GM19395 (cell line): Measurements from ENCODE around the gene PCK1.
"Not testable (repeated sequence)": the region's sequence is repeated elsewhere in the genome, so short reads cannot be mapped to it uniquely, and the experiment has no call there.

Experiments
- ATAC-seq: cut with Tn5 transposase; IDR thresholded peaks from one replicate; pipeline ENCODE4 v1.9.1; 2021; ENCODE audit warnings: mild to moderate bottlenecking, moderate library complexity; ENCODE audit not compliant: unreplicated experiment

Gene PCK1

GRCh38 chr20:57560554-57561355 lies at the start of gene PCK1:
PCK1 (plus strand) TSS chr20:57561110; CDS start chr20:57561412, 302 bp downstream.
- no peak for ATAC-seq

- not testable (repeated sequence) for ATAC-seq
These were observed 49.2 kb upstream of the PCK1 start for GRCh38 chr20:57511709-57512108.

DNA sequence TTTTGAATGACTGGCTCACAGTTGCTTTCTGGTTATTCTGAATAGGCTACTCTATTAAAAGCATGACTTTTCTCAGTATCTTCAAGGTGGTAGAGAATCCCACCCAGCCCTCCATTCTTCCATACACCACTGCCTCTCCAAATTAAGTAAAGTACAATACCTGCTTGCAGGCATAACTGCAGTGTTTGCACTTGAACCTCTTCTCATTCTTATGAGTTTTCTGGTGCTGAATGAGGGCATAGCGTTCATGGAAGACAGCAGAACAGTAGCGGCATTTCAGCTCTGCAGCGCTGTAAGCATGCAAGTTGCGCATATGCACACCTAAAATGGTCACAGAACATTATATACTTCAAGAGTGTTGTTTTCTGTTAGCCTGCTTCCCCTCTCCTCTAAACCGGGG lies 48.5 kb upstream of the PCK1 start:
- no peak for ATAC-seq

GRCh38 chr20:57513199-57513598 lies 47.7 kb upstream of the PCK1 start:
- no peak for ATAC-seq

GRCh38 chr20:57514273-57514751 lies 46.6 kb upstream of the PCK1 start:
- ATAC-seq, result no peak

DNA sequence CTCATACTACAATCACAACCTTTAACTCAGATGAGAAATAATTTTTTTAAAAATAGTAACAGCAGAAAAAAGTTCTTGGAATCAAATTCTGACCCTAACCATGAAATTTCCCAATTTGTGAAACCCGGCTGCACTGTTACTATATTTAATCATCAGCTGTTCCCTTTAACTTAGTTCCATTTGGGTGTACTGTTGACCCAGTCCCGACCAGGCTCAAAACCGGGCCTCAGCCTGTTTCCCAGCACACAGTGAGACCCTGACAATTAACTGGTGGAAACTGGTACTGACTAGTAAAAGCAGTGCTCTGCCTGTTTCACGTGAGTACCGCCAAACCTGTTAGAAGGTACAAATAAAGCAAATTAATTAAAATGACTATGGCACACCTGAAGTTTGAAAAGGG lies 43.0 kb upstream of the PCK1 start:
- no peak for ATAC-seq

- ATAC-seq, result no peak
These were observed 38.4 kb upstream of the PCK1 start for GRCh38 chr20:57522380-57523140.

DNA sequence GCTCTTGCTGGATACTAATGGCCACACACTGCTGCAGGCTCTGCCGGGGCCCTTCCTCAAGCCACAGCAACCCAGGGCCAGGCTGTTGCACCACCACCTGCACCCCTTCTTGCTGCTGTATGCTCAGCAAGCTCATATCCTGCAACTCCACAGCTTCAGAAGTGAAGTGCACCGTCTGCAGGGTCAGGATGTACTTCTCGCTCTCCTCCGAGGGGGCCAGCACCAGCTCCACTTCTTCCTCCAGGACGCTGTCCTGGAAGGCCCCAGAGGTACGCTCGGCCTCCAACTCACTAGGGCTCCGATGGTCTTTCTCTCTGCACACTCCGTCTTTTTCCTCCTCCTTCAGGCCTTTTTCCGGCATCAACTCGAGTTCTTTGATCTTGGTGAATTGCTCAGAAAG lies 37.1 kb upstream of the PCK1 start:
- no peak for ATAC-seq

GRCh38 chr20:57524511-57525176 lies 36.3 kb upstream of the PCK1 start, which contains the start of gene CTCFL:
CTCFL (minus strand) TSS chr20:57525140; CDS start chr20:57524205, 935 bp downstream.
- ATAC-seq, result no peak

DNA sequence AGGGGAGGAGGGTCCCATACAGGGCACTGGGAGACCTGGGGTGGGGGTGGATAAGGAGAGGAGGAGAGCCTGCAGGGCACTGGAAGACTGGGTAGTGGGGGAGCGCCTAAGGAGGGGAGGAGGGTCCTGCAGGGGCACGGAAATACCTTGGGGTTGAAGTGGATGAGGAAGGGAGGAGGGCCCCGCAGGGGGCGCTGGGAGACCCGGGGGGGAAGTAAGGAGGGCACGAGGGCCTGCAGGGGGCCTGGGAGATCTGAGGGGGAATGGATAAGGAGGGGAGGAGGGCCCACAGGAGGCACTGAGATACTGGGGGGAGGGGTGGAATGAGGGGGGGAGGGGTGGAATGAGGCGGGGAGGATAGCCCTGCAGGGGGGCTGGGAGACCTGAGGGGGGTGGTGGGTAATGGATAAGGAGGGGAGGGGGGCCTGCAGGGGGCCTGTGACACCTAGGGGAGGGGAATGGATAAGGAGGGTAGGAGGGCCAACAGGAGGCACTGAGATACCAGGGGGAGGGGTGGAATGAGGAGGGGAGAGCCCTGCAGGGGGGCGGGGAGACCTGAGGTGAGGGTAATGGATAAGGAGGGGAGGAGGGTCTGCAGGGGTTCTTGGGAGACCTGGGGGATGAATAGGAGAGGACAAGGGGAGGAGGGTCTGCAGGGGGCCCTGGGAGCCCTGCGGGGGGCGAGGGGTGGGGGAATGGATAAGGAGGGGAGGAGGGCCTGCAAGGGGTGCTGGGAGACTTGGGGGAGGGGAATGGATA lies 35.4 kb upstream of the PCK1 start:
- ATAC-seq, result no peak

GRCh38 chr20:57526087-57526884 lies 34.6 kb upstream of the PCK1 start:
- no peak for ATAC-seq

DNA sequence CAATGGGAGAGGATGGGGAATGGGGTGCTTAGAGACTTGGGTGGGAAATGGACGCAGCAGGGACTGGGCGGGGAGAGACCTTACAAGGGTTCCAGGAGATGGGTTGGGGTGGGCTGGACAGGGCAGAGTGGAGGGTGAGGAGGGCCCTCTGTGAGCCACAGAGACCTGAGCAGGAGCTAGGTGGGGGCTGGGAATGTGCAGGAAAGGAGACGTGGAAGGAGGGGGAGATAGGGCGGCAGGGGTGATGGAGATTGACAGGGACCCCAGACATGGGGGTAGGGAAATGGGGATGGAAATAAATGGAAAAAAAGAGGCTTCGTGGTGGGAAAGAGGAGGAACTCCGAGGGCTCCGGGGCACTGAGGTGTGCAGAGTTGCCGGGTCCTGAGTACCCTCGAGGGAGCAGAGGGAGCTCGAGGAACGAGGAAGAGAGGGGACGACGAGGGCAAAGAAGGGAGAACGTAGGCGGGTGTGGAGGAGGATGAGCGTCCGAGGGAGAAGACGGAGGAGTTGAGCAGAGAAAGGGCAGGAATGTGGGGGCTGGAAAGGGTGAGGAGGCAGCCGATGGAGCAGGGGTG lies 33.9 kb upstream of the PCK1 start:
- ATAC-seq, result no peak

DNA sequence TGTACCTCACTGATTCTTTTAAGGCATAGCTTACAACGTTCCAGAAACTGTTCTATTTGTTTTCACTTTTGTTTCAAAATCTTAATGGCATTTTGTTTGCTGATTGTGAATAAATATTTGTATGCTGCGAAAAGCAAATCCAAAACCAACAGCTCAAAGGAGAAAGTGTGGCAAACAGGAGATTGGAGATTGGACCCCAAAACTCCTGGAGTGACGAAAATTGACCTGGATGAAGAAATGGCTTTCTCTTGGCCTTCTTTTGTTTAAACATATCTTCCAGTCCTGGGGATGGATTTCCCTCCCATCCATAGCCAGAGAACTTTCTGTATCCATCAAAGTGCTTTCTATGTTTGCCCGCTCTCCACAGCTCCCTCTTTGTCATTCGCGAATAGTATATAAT lies 33.2 kb upstream of the PCK1 start:
- no peak for ATAC-seq

GRCh38 chr20:57528148-57528547 lies 32.8 kb upstream of the PCK1 start:
- no peak for ATAC-seq

- ATAC-seq, result no peak
These were observed 31.7 kb upstream of the PCK1 start for GRCh38 chr20:57529160-57529585.

- ATAC-seq, result no peak
These were observed 31.1 kb upstream of the PCK1 start for GRCh38 chr20:57529810-57530209.

DNA sequence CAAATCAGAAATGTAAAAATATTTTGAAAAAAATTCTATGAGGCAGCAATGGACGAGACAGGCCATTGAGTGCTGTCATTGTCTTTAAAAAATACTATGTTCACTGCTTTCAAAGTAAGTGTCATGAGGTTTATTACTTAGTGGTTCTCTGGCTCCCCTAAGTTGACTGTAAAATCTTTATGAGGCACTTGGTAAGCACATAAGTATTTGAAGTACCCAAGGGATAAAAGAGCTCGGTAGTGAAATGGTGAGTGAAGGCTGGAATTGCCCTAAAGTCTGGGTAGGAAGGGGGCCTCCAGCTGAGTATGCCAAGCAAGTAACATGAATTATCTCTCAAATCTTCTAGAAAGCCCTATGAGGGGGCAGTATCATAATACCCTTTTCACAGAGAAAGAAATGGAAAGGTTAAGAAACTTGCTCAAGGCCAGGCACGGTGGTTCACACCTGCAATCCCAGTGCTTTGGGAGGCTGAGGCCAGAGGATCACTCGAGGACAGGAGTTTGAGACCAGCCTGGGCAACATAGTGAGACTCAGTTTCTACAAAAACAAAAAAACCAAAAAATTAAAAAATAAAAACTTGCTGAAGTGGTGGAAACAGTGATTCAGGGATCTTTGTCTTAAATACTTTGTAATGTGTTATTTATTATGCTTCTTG lies 30.5 kb upstream of the PCK1 start:
- no peak for ATAC-seq

DNA sequence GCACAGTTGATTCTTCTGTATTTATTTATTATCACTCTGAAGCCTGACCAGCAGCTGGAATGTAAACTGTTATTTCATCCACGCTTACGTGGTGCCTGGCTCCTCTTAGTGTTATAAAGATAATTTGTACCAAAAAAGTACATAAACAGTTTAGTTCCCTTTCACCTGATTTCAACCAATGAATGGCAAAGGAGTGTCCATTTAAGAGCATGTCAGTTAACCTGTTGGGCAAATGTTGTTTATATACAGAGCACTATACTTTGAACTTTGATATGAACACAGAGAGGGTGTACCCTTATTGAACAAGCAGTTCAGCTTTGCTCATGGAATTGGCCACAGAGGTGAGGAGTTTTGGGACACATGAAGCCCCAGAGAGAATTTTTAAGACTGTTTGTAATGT lies 28.8 kb upstream of the PCK1 start:
- no peak for ATAC-seq

- no peak for ATAC-seq
These were observed 25.6 kb upstream of the PCK1 start for GRCh38 chr20:57535297-57535696.
